Neural progenitor cell (in vitro differentiated cells): ENCODE data around the gene IFNA16. TPM values are rescaled to one million over a fixed set of nuclear protein-coding genes. Genes with fewer than 3 reads are reported as not detected.
"Not testable (repeated sequence)": the region's sequence is repeated elsewhere in the genome, so short reads cannot be mapped to it uniquely, and the experiment has no call there.

Experiments
- DNase-seq: peaks from one replicate; pipeline ENCODE4 v3.0.0-alpha.2; 2016; ENCODE audit warnings: low spot score
- H2AFZ ChIP-seq: fragments of 200-600 bp; sonication (generic); replicated peaks from 2 replicates; pipeline ENCODE4 v1.6.1; 2016; ENCODE audit warnings: antibody characterized with exemption
- H3F3A ChIP-seq: fragments of 200-600 bp; sonication (generic); 2 replicates; pipeline ENCODE4 v1.6.1; 2016; ENCODE audit warnings: antibody characterized with exemption, low read depth
- H3K27ac ChIP-seq: fragments of 200-600 bp; sonication (generic); 2 replicates; pipeline ENCODE4 v1.5.1; 2016; ENCODE audit warnings: mild to moderate bottlenecking
- H3K27me3 ChIP-seq: fragments of 200-600 bp; sonication (generic); 2 replicates; pipeline ENCODE4 v1.6.1; 2016; ENCODE audit warnings: mild to moderate bottlenecking, moderate library complexity
- H3K36me3 ChIP-seq: fragments of 200-600 bp; sonication (generic); 2 replicates; pipeline ENCODE4 v1.5.1; 2016
- H3K4me1 ChIP-seq: fragments of 200-600 bp; sonication (generic); 2 replicates; pipeline ENCODE4 v1.6.1; 2016; ENCODE audit warnings: mixed run types
- H3K4me2 ChIP-seq: fragments of 200-600 bp; sonication (generic); 2 replicates; pipeline ENCODE4 v1.6.1; 2016
- H3K4me3 ChIP-seq: fragments of 200-600 bp; sonication (generic); 2 replicates; pipeline ENCODE4 v1.5.1; 2016
- H3K79me2 ChIP-seq: fragments of 200-600 bp; sonication (generic); 2 replicates; pipeline ENCODE4 v1.6.1; 2016; ENCODE audit warnings: low read depth
- H3K9ac ChIP-seq: fragments of 200-600 bp; sonication (generic); 2 replicates; pipeline ENCODE4 v1.6.1; 2016
- H3K9me3 ChIP-seq: fragments of 200-600 bp; sonication (generic); 2 replicates; pipeline ENCODE4 v1.5.1; 2016; ENCODE audit warnings: low read depth
- H4K20me1 ChIP-seq: fragments of 200-600 bp; sonication (generic); 2 replicates; pipeline ENCODE4 v1.6.1; 2016; ENCODE audit warnings: low read depth
- H3K27ac Mint-ChIP-seq: 3 replicates; pipeline ENCODE4 v1.8.0; 2021; ENCODE audit warnings: mixed read lengths
- H3K27me3 Mint-ChIP-seq: 2 replicates; pipeline ENCODE4 v1.8.0; 2022; ENCODE audit warnings: low read depth, mild to moderate bottlenecking, inconsistent platforms, moderate library complexity, mixed read lengths; ENCODE audit not compliant: insufficient read depth
- H3K36me3 Mint-ChIP-seq: 3 replicates; pipeline ENCODE4 v1.8.0; 2021; ENCODE audit warnings: mixed read lengths
- H3K4me1 Mint-ChIP-seq: 3 replicates; pipeline ENCODE4 v1.8.0; 2021; ENCODE audit warnings: mixed read lengths
- H3K4me3 Mint-ChIP-seq: 3 replicates; pipeline ENCODE4 v1.8.0; 2021; ENCODE audit warnings: mild to moderate bottlenecking, moderate library complexity, mixed read lengths
- H3K9me3 Mint-ChIP-seq: 3 replicates; pipeline ENCODE4 v1.8.0; 2020; ENCODE audit warnings: mixed read lengths
- EZH2 ChIP-seq: fragments of 200-600 bp; sonication (generic); IDR thresholded peaks from 2 replicates; pipeline ENCODE4 v1.6.1; 2017; ENCODE audit warnings: antibody characterized with exemption, mild to moderate bottlenecking, moderate library complexity
- EZH2phosphoT487 ChIP-seq: fragments of 200-600 bp; sonication (generic); IDR thresholded peaks from 2 replicates; pipeline ENCODE4 v1.6.1; 2017; ENCODE audit warnings: antibody characterized with exemption
- total RNA-seq: library from RNA; depleted of rRNA; stranded (reverse); fragments of >200 nt; gene quantifications from 2 replicates; pipeline ENCODE4 v1.2.3, GENCODE V29; 2015; ENCODE audit warnings: low replicate concordance
- TF ChIP-seq, protein P1 (sequence below): fragments of 200-600 bp; sonication (generic); IDR thresholded peaks from 2 replicates; pipeline ENCODE4 v1.5.1; 2017; ENCODE audit warnings: antibody characterized with exemption, mild to moderate bottlenecking

The IFNA16 gene
- total RNA-seq, 1 donor from 2014 or later = not detected

DNA sequence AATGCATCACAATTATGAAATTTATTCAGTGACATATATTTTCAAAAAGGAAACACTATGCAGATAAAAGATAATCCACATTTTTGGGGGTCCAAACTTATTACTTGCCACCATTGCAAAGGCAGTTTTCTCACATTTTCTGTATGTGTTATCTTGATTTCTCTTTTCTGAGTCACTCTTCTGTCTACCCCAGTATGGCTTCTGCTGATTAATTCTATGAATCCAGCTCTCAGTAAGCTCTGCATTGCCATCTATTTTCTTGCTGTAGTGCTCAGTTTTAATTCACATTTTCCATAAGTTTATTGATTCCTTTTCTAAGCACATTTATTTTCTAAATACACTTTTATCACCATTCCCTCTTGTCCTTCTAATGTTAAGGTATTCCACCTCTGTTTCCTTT lies 11.9 kb downstream of the IFNA16 start:
- Mint-ChIP-seq H3K36me3 (no peaks in the 10 kb centered on the region), H3K27ac (no peak overlapping the region), H3K4me1 (no peaks in the 10 kb centered on the region), H3K9me3 (no peaks in the 10 kb centered on the region), H3K4me3 (no peak overlapping the region), H3K27me3 (no peaks in the 10 kb centered on the region)
- H3K4me2 ChIP-seq = no peak overlapping the region
- H3F3A ChIP-seq = no peaks in the 10 kb centered on the region
- DNase-seq = no peak
- H3K79me2 ChIP-seq = no peaks in the 10 kb centered on the region
- no peaks in the 10 kb centered on the region for H3K9me3 ChIP-seq
- no peaks in the 10 kb centered on the region for H3K27me3 ChIP-seq
- no peak overlapping the region for H3K9ac ChIP-seq
- H3K36me3 ChIP-seq = no peaks in the 10 kb centered on the region
- H3K4me1 ChIP-seq = no peaks in the 10 kb centered on the region
- no peaks in the 10 kb centered on the region for H4K20me1 ChIP-seq
- no peak overlapping the region for H3K27ac ChIP-seq
- H2AFZ ChIP-seq = no peak overlapping the region
- TF ChIP-seq, protein P1, sequence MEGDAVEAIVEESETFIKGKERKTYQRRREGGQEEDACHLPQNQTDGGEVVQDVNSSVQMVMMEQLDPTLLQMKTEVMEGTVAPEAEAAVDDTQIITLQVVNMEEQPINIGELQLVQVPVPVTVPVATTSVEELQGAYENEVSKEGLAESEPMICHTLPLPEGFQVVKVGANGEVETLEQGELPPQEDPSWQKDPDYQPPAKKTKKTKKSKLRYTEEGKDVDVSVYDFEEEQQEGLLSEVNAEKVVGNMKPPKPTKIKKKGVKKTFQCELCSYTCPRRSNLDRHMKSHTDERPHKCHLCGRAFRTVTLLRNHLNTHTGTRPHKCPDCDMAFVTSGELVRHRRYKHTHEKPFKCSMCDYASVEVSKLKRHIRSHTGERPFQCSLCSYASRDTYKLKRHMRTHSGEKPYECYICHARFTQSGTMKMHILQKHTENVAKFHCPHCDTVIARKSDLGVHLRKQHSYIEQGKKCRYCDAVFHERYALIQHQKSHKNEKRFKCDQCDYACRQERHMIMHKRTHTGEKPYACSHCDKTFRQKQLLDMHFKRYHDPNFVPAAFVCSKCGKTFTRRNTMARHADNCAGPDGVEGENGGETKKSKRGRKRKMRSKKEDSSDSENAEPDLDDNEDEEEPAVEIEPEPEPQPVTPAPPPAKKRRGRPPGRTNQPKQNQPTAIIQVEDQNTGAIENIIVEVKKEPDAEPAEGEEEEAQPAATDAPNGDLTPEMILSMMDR = no peak
- TF ChIP-seq EZH2 = no peak
- no peak for TF ChIP-seq EZH2phosphoT487
- H3K4me3 ChIP-seq = no peak overlapping the region

DNA sequence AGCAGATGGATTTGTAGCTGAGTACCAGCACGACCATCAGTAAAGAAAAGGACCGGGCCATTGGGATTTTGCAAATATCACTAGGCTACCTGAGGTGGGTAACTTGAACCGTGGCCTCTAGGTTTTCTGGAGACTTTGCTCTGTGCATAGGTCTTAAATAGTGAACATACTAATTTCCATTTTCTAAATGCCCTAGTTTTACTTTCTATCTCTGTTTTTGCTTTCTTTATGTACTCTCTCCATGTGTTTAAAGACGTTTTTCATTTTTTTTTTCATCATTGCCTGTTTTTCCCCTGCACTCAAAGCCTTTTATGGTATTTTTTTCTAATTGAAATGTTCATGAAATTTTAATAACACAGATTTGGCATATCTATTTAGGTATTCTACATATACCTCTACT lies 15.0 kb downstream of the IFNA16 start, which contains the start of gene IFNA7:
IFNA7 (minus strand) TSS at position 101 of the 400 bp plus-strand sequence; CDS start at position 61, 40 bp downstream.
- H3K4me2 ChIP-seq, H2AFZ ChIP-seq, H3K9me3 ChIP-seq, H3K27ac ChIP-seq, H3K4me3 Mint-ChIP-seq, H3K4me1 ChIP-seq, H3K4me1 Mint-ChIP-seq, H3K27me3 ChIP-seq, H3K9me3 Mint-ChIP-seq, H3K36me3 ChIP-seq, H3F3A ChIP-seq, H3K79me2 ChIP-seq, H3K27me3 Mint-ChIP-seq, H3K4me3 ChIP-seq, H3K36me3 Mint-ChIP-seq, H4K20me1 ChIP-seq, H3K9ac ChIP-seq, H3K27ac Mint-ChIP-seq, DNase-seq: not testable (repeated sequence)

DNA sequence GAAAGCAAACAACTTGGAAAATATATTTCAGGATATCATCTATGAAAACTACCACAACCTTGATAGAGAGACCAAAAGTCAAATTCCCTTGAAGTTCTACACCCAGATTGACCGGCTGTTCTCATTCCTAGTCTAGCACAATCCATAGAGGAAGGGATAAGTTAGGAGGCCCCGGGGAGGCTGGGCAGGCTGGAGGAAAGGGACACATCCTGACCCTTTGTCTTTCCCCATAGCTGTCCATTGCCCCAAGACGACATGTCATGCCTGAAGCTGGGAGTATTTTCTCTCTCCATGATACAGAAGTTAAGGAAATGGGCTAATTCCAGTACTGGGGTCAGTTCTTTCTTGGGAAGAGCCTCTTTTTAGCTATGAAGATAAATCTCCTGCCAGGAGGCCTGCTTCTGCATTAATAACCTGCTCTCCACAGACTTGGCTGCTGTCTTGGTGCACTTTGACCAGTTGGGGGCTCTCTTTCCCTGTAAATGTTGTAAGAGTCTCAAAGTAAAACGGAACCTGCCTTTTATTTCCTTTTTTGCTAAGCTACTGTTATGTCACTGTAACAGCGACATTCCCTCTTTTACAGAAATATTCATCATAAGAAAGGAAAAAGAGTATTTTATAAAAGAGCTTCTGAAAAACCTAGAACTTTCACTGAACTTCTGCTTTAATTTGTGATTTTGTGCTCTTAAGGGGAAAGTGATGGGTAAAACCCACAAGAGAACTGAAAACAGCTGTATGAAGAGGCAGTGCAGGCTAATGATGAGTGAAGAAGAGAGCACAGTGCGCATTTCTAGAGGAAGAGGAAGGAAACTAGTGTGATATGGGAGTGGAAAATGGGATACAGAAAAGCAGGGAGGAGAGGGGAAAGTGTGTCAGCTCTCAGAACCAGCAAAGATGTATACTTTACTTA lies 22.0 kb downstream of the IFNA16 start:
- H3K4me2 ChIP-seq, H3K4me3 Mint-ChIP-seq, H3K36me3 Mint-ChIP-seq, H3K27me3 ChIP-seq, H3K9me3 Mint-ChIP-seq, H3K27me3 Mint-ChIP-seq, H3K9ac ChIP-seq, H3K79me2 ChIP-seq, H3K4me1 Mint-ChIP-seq, H4K20me1 ChIP-seq, H3K27ac ChIP-seq, H3F3A ChIP-seq, H3K4me1 ChIP-seq, H3K9me3 ChIP-seq, H3K4me3 ChIP-seq, H3K27ac Mint-ChIP-seq, H3K36me3 ChIP-seq: not testable (repeated sequence)
- H2AFZ ChIP-seq = peak overlapping the region; percentile 86
- TF ChIP-seq, protein P1 = peak; percentile 75
- peak; percentile 28 for DNase-seq

DNA sequence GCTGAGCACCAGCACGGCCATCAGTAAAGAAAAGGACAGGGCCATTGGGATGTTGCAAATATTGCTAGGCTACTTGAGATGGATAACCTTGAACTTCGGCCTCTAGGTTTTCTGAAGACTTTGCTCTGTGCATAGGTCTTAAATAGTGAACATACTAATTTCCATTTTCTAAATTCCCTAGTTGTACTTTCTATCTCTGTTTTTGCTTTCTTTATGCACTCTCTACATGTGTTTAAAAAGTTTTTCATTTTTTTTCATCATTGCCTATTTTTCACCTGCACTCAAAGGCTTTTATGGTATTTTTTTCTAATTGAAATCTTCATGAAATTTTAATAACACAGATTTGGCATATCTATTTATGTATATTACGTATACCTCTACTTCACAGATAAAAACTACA lies 29.6 kb downstream of the IFNA16 start, which contains the start of gene IFNA4:
IFNA4 (minus strand) TSS at position 101 of the 400 bp plus-strand sequence; CDS start at position 45, 56 bp downstream.
- not testable (repeated sequence) for H3K36me3 Mint-ChIP-seq, H3K4me1 ChIP-seq, H4K20me1 ChIP-seq, H3K27ac ChIP-seq, H3K79me2 ChIP-seq, H3K4me3 ChIP-seq, H3K9me3 Mint-ChIP-seq, H2AFZ ChIP-seq, H3K9ac ChIP-seq, H3K4me1 Mint-ChIP-seq, H3K27me3 ChIP-seq, H3K36me3 ChIP-seq, H3F3A ChIP-seq, H3K4me2 ChIP-seq, DNase-seq, H3K27me3 Mint-ChIP-seq, H3K9me3 ChIP-seq, H3K4me3 Mint-ChIP-seq, H3K27ac Mint-ChIP-seq
